HG03280 (cell line): Measurements from ENCODE around the gene FBXO36.
"Not testable (repeated sequence)": the region's sequence is repeated elsewhere in the genome, so short reads cannot be mapped to it uniquely, and the experiment has no call there.

Experiments used
- ATAC-seq: cut with Tn5 transposase; IDR thresholded peaks from one replicate; pipeline ENCODE4 v1.9.1; 2021; ENCODE audit warnings: mild to moderate bottlenecking, moderate library complexity; ENCODE audit not compliant: unreplicated experiment

FBXO36 gene

GRCh38 chr2:229910832-229911412 is 11.4 kb upstream of the FBXO36 start:
- peak; percentile 64 for ATAC-seq

GRCh38 chr2:229914171-229914570 is 8.1 kb upstream of the FBXO36 start:
- no peak for ATAC-seq

- ATAC-seq, result no peak
Observed at GRCh38 chr2:229917793-229918192, 4.5 kb upstream of the FBXO36 start.

- no peak for ATAC-seq
Observed at GRCh38 chr2:229920011-229920641, 2.2 kb upstream of the FBXO36 start.

- peak; percentile 20 for ATAC-seq
Observed at GRCh38 chr2:229921101-229921891, 1.0 kb upstream of the FBXO36 start.

- ATAC-seq, result peak; percentile 69
Observed at GRCh38 chr2:229921892-229922448, 333 bp upstream of the FBXO36 start, which contains the start of gene TRIP12. TSS of gene TRIP12 (minus strand) at chr2:229922009. CDS start at chr2:229880079, 41,930 bp downstream.

GRCh38 chr2:229924541-229924940 is 2.2 kb downstream of the FBXO36 start:
- ATAC-seq, result not testable (repeated sequence)

GRCh38 chr2:229925201-229925600 is 2.9 kb downstream of the FBXO36 start:
- ATAC-seq, result no peak

GRCh38 chr2:229927817-229928321 is 5.6 kb downstream of the FBXO36 start:
- no peak for ATAC-seq

GRCh38 chr2:229930656-229931055 is 8.4 kb downstream of the FBXO36 start:
- ATAC-seq, result no peak

GRCh38 chr2:229931241-229931640 is 8.9 kb downstream of the FBXO36 start:
- no peak for ATAC-seq

GRCh38 chr2:229937537-229937936 is 15.2 kb downstream of the FBXO36 start:
- ATAC-seq, result no peak

- ATAC-seq, result no peak
Observed at GRCh38 chr2:229942671-229943070, 20.4 kb downstream of the FBXO36 start.

- ATAC-seq, result no peak
Observed at GRCh38 chr2:229943171-229943570, 20.9 kb downstream of the FBXO36 start.

- no peak for ATAC-seq
Observed at GRCh38 chr2:229943770-229944449, 21.6 kb downstream of the FBXO36 start.

GRCh38 chr2:229945975-229946374 is 23.7 kb downstream of the FBXO36 start:
- ATAC-seq, result no peak

- no peak for ATAC-seq
Observed at GRCh38 chr2:229947544-229947943, 25.2 kb downstream of the FBXO36 start.

- ATAC-seq, result no peak
Observed at GRCh38 chr2:229952256-229952835, 30.0 kb downstream of the FBXO36 start.

- ATAC-seq, result no peak
Observed at GRCh38 chr2:229955663-229956062, 33.4 kb downstream of the FBXO36 start.

GRCh38 chr2:229956491-229956890 is 34.2 kb downstream of the FBXO36 start:
- no peak for ATAC-seq
